Ectodermal cell (in vitro differentiated cells): ENCODE data around the gene JAKMIP1.

Source experiments
- H3K27ac ChIP-seq: 2 replicates; pipeline ENCODE4 v1.7.0; 2013; ENCODE audit warnings: mild to moderate bottlenecking, low read depth, low read length; ENCODE audit not compliant: insufficient read depth, poor library complexity, severe bottlenecking
- H3K27me3 ChIP-seq: 2 replicates; pipeline ENCODE4 v1.7.0; 2013; ENCODE audit warnings: mild to moderate bottlenecking, low read length; ENCODE audit not compliant: insufficient read depth, control insufficient read depth, poor library complexity, severe bottlenecking
- H3K36me3 ChIP-seq: one replicate; pipeline ENCODE4 v1.7.0; 2013; ENCODE audit warnings: low read length; ENCODE audit not compliant: control insufficient read depth, insufficient read depth
- H3K4me1 ChIP-seq: one replicate; pipeline ENCODE4 v1.7.0; 2013; ENCODE audit warnings: low read length; ENCODE audit not compliant: control insufficient read depth, insufficient read depth
- H3K4me3 ChIP-seq: 2 replicates; pipeline ENCODE4 v1.7.0; 2013; ENCODE audit warnings: low read depth, low read length, control low read depth; ENCODE audit not compliant: insufficient read depth
- H3K9me3 ChIP-seq: 2 replicates; pipeline ENCODE4 v1.7.0; 2013; ENCODE audit warnings: mild to moderate bottlenecking, low read length, moderate library complexity; ENCODE audit not compliant: control insufficient read depth
- WGBS, 2 experiments: methylation state at CpG; one replicate each; pipeline ENCODE4 v1.1.7; 2013; ENCODE audit warnings: missing lambda C conversion rate in 2 of 2; 5-methylcytosine and 5-hydroxymethylcytosine counted together

The JAKMIP1 gene

GRCh38 chr4:6132716-6133115, 67.6 kb downstream of the JAKMIP1 start:
- WGBS, 2 experiments = 92 to 95% methylated on average over 1 to 2 of the region's 2 CpGs
- H3K27ac ChIP-seq = no peak overlapping the region

GRCh38 chr4:6128221-6128850, 72.0 kb downstream of the JAKMIP1 start:
- Histone ChIP-seq H3K9me3 (no peaks in the 10 kb centered on the region), H3K27me3 (no peaks in the 10 kb centered on the region), H3K36me3 (no peaks in the 10 kb centered on the region), H3K4me3 (no peak overlapping the region), H3K4me1 (peaks cover 9% of the 10 kb centered on the region), H3K27ac (no peak overlapping the region)
- 55 to 59% methylated on average over 11 of the region's 11 CpGs for WGBS, 2 experiments

More at GRCh38 chr4:6132716-6133115, 67.6 kb downstream of the JAKMIP1 start:
- no peaks in the 10 kb centered on the region for H3K36me3 ChIP-seq
- H3K4me1 ChIP-seq = peaks cover 9% of the 10 kb centered on the region
- H3K9me3 ChIP-seq = no peaks in the 10 kb centered on the region
- no peaks in the 10 kb centered on the region for H3K27me3 ChIP-seq
- no peak overlapping the region for H3K4me3 ChIP-seq

GRCh38 chr4:6126971-6127745, 73.2 kb downstream of the JAKMIP1 start:
- Histone ChIP-seq H3K27me3 (no peaks in the 10 kb centered on the region), H3K36me3 (no peaks in the 10 kb centered on the region), H3K27ac (no peak overlapping the region), H3K4me1 (peaks cover 12% of the 10 kb centered on the region), H3K4me3 (no peak overlapping the region), H3K9me3 (no peaks in the 10 kb centered on the region)
- WGBS, 2 experiments = 90 to 92% methylated on average over 20 of the region's 20 CpGs

GRCh38 chr4:6125103-6125651, 75.2 kb downstream of the JAKMIP1 start:
- Histone ChIP-seq H3K4me1 (peaks cover 12% of the 10 kb centered on the region), H3K27ac (no peak overlapping the region), H3K36me3 (no peaks in the 10 kb centered on the region), H3K9me3 (no peaks in the 10 kb centered on the region), H3K27me3 (no peaks in the 10 kb centered on the region), H3K4me3 (no peak overlapping the region)
- WGBS, 2 experiments = 73 to 76% methylated on average over 5 of the region's 5 CpGs

GRCh38 chr4:6124386-6125102, 75.8 kb downstream of the JAKMIP1 start:
- Histone ChIP-seq H3K27ac (no peak overlapping the region), H3K9me3 (no peaks in the 10 kb centered on the region), H3K4me1 (peaks cover 12% of the 10 kb centered on the region), H3K4me3 (no peak overlapping the region), H3K36me3 (no peaks in the 10 kb centered on the region), H3K27me3 (no peaks in the 10 kb centered on the region)
- 92 to 95% methylated on average over 6 of the region's 6 CpGs for WGBS, 2 experiments

GRCh38 chr4:6123976-6124375, 76.4 kb downstream of the JAKMIP1 start:
- Histone ChIP-seq H3K36me3 (no peaks in the 10 kb centered on the region), H3K27me3 (no peaks in the 10 kb centered on the region), H3K9me3 (no peaks in the 10 kb centered on the region), H3K4me3 (no peak overlapping the region), H3K27ac (no peak overlapping the region), H3K4me1 (peaks cover 12% of the 10 kb centered on the region)
- WGBS, 2 experiments = 95 to 96% methylated on average over 13 of the region's 13 CpGs

GRCh38 chr4:6123541-6123940, 76.8 kb downstream of the JAKMIP1 start:
- Histone ChIP-seq H3K27ac (no peak overlapping the region), H3K4me3 (no peak overlapping the region), H3K4me1 (peaks cover 7% of the 10 kb centered on the region), H3K9me3 (no peaks in the 10 kb centered on the region), H3K36me3 (no peaks in the 10 kb centered on the region), H3K27me3 (no peaks in the 10 kb centered on the region)
- WGBS, 2 experiments = 86 to 89% methylated on average over 2 of the region's 2 CpGs

GRCh38 chr4:6123116-6123515, 77.2 kb downstream of the JAKMIP1 start:
- Histone ChIP-seq H3K27me3 (no peaks in the 10 kb centered on the region), H3K4me3 (no peak overlapping the region), H3K4me1 (peaks cover 6% of the 10 kb centered on the region), H3K36me3 (no peaks in the 10 kb centered on the region), H3K27ac (no peak overlapping the region), H3K9me3 (no peaks in the 10 kb centered on the region)
- WGBS, 2 experiments = 76 to 77% methylated on average over 7 of the region's 7 CpGs

GRCh38 chr4:6122496-6122895, 77.9 kb downstream of the JAKMIP1 start:
- 83 to 87% methylated on average over 6 of the region's 6 CpGs for WGBS, 2 experiments
- no peaks in the 10 kb centered on the region for H3K9me3 ChIP-seq
- H3K4me3 ChIP-seq = no peak overlapping the region
- peaks cover 3% of the 10 kb centered on the region for H3K4me1 ChIP-seq
- H3K27me3 ChIP-seq = no peaks in the 10 kb centered on the region
- no peak overlapping the region for H3K27ac ChIP-seq
- no peaks in the 10 kb centered on the region for H3K36me3 ChIP-seq

GRCh38 chr4:6121941-6122340, 78.4 kb downstream of the JAKMIP1 start:
- Histone ChIP-seq H3K27ac (no peak overlapping the region), H3K27me3 (no peaks in the 10 kb centered on the region), H3K4me1 (peaks cover 3% of the 10 kb centered on the region), H3K36me3 (no peaks in the 10 kb centered on the region), H3K4me3 (no peak overlapping the region), H3K9me3 (no peaks in the 10 kb centered on the region)
- WGBS, 2 experiments = 92 to 95% methylated on average over 12 of the region's 12 CpGs
